Suppressor macrophage (primary cell): ENCODE results near the gene TAF11L14.
"Not testable (repeated sequence)": the region's sequence is repeated elsewhere in the genome, so short reads cannot be mapped to it uniquely, and the experiment has no call there.

Experiments
- DNase-seq, 4 experiments: peaks; one replicate each; pipeline ENCODE4 v3.0.0-alpha.2; 2020 to 2022
- total RNA-seq, 17 experiments: gene quantifications; one replicate each; lab custom pipeline; 2026; ENCODE audit warnings: mixed read lengths in 6 of 17, inconsistent platforms in 3 of 17; lab: John Stamatoyannopoulos, UW

TAF11L14 gene
- 0 to 0.55 (median 0) reads per million in 17 experiments for total RNA-seq

DNA sequence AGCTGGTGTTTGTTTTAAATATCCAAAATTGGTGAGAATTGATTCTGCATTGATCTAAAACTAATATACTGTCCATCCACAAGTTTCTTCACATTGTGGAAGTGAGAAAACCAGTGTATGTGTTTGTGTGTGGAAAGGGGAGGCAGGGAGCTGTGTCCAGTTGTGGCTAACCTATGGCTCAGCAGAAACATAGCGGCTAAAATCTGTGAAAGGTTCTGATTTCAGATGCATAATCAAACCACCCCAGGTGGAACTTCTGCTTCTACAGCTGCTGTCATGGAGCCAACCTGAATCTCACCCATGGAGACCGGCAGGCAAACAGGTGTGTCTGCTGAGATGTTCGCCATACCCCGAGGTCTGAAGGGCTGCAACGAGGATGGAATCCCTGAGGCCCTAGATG, at the start of gene TAF11L14:
TSS of gene TAF11L14 (plus strand) at position 301 of the 400 bp plus-strand sequence.
- no peak for DNase-seq

DNA sequence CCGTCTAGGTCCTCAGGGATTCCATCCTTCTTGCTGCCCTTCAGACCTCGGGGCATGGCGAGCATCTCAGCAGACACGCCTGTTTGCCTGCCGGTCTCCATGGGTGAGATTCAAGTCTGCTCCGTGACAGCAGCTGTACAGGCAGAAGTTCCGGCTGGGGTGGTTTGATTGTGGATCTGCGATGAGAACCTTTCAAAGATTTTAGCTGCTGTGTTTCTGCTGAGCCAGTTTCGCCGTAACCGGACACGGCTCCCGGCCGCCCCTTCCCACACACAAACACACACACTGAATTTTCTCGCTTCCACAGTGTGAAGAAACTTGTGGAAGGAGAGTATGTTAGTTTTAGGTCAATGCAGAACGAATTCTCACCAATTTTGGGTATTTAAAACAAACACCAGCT, 48.6 kb upstream of the TAF11L14 start, which contains the start of gene TAF11L7:
TSS of gene TAF11L7 (minus strand) at position 101 of the 400 bp plus-strand sequence.
- DNase-seq: not testable (repeated sequence)

DNA sequence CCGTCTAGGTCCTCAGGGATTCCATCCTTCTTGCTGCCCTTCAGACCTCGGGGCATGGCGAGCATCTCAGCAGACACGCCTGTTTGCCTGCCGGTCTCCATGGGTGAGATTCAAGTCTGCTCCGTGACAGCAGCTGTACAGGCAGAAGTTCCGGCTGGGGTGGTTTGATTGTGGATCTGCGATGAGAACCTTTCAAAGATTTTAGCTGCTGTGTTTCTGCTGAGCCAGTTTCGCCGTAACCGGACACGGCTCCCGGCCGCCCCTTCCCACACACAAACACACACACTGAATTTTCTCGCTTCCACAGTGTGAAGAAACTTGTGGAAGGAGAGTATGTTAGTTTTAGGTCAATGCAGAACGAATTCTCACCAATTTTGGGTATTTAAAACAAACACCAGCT, 43.4 kb upstream of the TAF11L14 start, which contains the start of gene TAF11L8:
TSS of gene TAF11L8 (minus strand) at position 101 of the 400 bp plus-strand sequence.
- DNase-seq: not testable (repeated sequence)

DNA sequence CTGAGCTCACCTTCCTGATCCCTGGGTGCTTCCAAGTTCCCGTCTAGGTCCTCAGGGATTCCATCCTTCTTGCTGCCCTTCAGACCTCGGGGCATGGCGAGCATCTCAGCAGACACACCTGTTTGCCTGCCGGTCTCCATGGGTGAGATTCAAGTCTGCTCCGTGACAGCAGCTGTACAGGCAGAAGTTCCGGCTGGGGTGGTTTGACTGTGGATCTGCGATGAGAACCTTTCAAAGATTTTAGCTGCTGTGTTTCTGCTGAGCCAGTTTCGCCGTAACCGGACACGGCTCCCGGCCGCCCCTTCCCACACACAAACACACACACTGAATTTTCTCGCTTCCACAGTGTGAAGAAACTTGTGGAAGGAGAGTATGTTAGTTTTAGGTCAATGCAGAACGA, 40.0 kb upstream of the TAF11L14 start, which contains the start of gene TAF11L9:
TSS of gene TAF11L9 (minus strand) at position 140 of the 400 bp plus-strand sequence.
- not testable (repeated sequence) for DNase-seq

DNA sequence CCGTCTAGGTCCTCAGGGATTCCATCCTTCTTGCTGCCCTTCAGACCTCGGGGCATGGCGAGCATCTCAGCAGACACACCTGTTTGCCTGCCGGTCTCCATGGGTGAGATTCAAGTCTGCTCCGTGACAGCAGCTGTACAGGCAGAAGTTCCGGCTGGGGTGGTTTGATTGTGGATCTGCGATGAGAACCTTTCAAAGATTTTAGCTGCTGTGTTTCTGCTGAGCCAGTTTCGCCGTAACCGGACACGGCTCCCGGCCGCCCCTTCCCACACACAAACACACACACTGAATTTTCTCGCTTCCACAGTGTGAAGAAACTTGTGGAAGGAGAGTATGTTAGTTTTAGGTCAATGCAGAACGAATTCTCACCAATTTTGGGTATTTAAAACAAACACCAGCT, 36.5 kb upstream of the TAF11L14 start, which contains the start of gene TAF11L10:
TSS of gene TAF11L10 (minus strand) at position 101 of the 400 bp plus-strand sequence.
- not testable (repeated sequence) for DNase-seq

DNA sequence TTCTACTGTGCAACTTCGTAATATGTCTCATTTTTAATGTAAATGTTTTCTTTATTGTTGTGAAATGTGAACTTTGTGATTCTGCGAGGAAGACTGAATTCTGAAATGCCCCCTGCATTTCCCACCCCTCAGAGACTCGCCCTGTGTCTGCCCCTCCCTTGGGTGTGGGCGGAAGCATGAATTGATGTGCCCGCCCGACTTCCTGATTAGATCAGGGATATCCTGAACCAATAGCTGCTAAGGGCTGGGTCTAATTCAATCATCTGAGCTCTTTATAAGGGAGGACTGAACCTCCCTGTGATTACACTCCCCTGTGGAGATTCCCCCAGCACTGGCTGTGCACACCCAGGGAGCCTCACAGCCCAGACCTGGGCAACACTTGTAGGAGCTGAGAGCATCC, 30.4 kb upstream of the TAF11L14 start, which contains the start of gene TAF11L11:
TSS of gene TAF11L11 (plus strand) at position 304 of the 400 bp plus-strand sequence.
- not testable (repeated sequence) for DNase-seq

DNA sequence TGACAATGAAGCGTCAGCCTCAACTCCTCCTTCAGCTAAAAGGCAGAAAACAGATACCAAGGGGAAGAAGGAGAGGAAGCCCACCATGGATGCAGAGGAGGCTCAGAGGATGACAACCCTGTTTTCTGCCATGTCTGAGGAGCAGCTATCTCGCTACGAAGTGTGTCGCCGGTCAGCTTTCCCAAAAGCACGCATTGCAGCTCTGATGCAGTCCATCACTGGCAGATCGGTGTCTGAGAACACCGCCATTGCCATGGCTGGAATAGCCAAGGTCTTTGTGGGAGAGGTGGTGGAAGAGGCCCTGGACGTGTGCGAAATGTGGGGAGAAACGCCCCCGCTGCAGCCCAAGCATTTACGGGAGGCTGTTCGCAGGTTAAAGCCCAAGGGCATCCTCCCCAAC, 29.3 kb upstream of the TAF11L14 start:
- DNase-seq: no peak

DNA sequence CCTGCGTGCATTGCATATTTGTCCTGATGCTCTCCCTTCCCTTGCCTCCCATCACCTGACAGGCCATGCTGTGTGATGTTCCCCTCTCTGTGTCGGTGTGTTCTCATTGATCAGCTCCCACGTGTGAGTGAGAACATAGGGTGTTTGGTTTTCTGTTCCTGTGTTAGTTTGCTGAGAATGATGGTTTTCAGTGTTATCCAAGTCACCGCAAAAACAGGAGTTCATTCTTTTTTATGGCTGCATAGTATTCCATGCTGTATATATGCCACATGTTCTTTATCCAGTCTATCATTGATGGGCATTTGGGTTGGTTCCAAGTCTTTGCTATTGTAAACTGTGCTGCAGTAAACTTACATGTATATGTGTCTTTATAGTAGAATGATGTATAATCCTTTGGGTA, 26.8 kb upstream of the TAF11L14 start:
- not testable (repeated sequence) for DNase-seq

DNA sequence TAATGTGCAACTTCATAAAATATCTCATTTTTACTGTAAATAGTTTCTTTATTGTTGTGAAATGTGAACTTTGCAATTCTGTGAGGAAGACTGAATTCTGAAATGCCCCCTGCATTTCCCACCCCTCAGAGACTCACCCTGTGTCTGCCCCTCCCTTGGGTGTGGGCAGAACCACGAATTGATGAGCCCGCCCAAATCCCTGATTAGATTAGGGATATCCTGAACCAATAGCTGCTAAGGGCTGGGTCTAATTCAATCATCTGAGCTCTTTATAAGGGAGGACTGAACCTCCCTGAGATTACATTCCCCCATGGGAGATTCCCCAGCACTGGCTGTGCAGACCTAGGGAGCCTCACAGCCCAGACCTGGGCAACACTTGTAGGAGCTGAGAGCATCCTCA, 24.2 kb upstream of the TAF11L14 start, which contains the start of gene TAF11L12:
TSS of gene TAF11L12 (plus strand) at position 301 of the 400 bp plus-strand sequence.
- not testable (repeated sequence) for DNase-seq

DNA sequence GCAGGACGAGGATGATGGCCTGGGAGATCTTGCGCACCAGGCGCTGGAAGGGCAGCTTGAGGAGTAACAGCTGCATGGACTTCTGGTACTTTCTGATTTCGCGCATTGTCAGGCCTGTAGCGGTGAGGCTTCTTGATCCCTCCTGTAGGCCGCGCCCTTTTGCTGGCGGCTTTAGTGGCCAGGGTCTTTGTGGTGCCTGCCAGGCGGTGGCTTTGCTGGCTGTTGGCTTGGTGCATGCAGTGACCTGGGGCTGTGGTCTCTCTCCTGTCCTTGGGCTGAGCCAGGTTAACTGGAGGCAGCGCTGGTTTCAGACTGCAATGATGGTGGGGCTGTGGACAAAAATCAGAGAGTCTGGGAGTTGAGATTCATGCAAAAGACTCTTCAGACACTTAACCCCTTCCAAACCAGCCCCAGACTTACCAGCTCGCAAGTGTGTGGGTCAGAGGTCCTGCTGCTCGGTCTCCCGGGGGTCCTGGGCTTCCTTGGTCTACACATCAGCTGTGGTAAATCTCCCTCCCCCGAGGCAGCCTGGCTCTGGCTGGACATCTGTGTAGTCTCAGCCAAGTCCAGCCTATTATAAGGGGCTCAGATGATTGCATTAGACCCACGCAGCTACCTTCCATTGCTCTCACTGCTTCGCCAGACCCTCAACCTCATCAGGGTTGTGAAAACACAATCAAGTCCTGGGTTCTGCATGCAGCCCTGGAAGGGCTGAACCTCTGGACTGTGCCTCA, 19.2 kb upstream of the TAF11L14 start:
- DNase-seq: no peak

DNA sequence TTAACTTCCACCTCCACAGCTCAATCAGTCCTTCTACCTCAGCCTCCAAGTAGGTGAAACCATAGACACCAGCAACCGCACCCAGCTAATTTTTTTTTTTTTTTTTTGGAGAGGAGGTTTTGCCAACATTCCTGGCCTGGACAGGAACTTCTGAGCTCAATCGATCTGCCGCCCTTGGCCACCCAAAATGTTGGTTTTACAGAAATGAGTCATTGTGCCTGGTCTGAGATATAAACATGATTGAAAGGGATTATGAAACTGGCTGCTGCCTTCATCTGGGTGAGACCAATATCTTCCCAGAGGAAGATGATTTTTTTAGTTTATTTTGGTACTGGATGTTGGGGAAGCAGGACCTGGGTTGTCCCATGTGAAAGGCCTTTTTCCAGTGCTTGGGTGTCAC, 14.9 kb upstream of the TAF11L14 start:
- no peak for DNase-seq

DNA sequence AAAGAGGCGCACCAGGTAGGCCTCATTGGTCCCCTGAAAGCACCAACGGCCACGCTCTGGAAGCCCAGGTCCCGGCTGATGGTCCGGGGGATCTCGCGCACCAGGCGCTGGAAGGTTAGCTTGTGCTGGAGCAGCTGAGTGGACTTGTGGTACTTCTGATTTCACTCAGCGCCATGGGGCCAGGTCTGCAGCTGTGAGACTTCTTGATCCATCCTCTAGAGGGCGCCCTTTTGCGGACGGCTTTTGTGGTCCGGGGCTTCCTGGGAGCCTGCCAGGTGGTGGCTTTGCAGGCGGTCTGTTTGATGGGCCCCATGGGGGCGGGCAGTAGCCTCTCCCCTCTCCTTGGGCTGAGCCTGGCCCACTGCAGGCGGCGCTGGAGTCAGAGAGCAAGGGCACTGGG, 13.6 kb upstream of the TAF11L14 start:
- DNase-seq: no peak

DNA sequence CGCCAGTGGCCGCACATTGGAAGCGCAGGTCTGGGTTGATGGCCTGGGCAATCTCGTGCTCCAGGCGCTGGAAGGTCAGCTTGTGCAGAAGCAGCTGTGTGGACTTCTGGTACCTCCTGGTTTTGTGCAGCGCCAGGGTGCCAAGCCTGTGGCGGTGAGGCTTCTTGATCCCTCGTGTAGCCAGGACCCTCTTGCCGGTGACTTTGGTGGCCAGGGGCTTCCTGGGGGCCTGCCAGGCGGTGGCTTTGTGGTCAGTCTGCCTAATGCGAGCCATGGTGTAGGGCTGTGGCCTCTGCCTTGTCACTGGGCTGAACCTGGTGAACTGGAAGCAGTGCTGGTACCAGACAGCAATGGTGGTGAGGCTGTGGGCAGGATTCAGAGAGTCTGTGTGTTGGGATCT, 8.6 kb upstream of the TAF11L14 start:
- no peak for DNase-seq

DNA sequence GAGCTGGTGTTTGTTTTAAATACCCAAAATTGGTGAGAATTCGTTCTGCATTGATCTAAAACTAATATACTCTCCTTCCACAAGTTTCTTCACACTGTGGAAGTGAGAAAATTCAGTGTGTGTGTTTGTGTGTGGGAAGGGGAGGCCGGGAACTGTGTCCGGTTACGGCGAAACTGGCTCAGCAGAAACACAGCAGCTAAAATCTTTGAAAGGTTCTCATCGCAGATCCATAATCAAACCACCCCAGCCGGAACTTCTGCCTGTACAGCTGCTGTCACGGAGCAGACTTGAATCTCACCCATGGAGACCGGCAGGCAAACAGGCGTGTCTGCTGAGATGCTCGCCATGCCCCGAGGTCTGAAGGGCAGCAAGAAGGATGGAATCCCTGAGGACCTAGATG, 2.5 kb upstream of the TAF11L14 start, which contains the start of gene TAF11L13:
TSS of gene TAF11L13 (plus strand) at position 301 of the 400 bp plus-strand sequence.
- DNase-seq: not testable (repeated sequence)

DNA sequence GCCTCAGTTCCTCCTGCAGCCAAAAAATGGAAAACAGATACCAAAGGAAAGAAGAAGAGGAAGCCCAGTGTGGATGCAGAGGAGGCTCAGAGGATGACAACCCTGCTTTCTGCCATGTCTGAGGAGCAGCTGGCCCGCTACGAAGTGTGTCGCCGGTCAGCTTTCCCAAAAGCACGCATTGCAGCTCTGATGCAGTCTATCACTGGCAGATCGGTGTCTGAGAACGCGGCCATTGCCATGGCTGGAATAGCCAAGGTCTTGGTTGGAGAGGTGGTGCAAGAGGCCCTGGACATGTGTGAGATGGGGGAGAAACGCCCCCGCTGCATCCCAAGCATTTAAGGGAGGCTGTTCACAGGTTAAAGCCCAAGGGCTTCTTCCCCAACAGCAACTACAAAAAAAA, 15.0 kb downstream of the TAF11L14 start:
- not testable (repeated sequence) for DNase-seq

DNA sequence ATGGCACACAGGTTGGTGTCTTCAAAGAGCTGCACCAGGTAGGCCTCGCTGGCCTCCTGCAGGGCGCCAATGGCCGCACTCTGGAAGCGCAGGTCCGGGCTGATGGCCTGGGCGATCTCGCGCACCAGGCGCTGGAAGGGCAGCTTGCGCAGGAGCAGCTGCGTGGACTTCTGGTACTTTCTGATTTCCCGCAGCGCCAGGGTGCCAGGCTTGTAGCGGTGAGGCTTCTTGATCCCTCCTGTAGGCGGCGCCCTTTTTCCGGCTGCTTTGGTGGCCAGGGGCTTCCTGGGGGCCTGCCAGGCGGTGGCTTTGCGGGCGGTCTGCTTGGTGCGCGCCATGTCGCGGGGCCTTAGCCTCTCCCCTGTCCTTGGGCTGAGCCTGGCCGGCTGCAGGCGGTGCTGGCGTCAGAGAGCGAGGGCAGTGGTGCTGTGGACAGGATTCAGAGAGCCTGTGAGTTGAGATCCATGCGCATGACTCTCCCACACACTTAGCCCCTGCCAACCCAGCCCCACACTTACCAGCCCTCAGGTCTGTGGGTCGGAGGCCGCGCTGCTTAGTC, 21.0 kb downstream of the TAF11L14 start:
- DNase-seq: not testable (repeated sequence)

DNA sequence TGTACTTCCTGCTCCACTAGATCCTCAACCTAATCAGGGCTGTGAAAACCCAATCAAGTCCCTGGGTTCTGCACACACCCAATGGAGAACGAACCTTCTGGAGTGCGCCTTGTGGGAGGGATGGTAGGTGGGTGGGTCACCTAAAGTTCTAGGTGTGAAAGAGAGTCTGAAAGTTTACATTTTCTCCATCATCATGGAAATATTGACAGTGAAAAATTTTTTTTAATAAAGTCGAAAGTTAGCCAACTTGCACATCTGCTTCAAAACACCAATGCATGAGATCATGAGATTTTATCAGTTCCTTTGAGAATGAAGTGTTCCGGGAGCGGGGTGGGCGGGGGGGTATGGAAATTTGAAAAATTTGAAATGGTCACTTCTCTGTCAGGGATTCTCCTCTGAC, 21.7 kb downstream of the TAF11L14 start:
- no peak for DNase-seq

DNA sequence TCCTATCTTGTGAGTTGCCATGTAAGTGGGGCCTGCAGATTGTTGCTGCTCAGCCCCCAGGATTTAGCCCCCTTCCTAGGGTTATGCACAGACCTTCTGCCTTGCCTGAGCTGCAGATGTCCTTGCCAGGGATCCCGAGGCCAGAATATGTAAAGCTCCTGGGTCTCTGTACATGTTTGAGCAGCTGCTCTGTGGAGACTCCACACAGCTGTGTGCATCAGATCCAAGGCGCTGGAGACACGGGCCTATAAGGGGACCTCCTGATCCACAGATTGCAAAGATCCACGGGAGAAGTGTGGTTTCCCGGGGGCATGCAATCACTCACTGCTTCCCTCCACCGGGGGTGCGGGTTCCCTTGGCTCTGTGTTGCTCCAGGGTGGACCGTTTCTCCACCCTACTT, 28.9 kb downstream of the TAF11L14 start:
- no peak for DNase-seq

DNA sequence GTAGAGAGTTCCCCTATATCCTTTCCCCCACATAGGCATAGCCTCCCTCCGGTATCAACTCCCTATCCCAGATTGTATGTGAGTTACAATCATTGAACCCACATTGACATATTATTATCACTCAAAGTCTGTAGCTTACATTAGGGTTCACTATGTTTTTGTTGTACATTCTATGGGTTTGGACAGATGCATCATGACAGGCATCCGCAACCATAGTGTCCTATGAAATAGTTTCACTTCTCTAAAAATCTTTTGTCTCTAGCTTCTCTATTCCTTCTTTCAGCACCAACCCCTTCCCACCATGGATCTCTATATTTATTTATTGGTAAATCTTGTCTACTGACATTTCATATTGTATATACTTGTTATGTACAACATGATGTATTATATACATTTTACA, 31.6 kb downstream of the TAF11L14 start:
- peak in 3 of 4 experiments; percentile 10 to 32 (median 16) for DNase-seq

DNA sequence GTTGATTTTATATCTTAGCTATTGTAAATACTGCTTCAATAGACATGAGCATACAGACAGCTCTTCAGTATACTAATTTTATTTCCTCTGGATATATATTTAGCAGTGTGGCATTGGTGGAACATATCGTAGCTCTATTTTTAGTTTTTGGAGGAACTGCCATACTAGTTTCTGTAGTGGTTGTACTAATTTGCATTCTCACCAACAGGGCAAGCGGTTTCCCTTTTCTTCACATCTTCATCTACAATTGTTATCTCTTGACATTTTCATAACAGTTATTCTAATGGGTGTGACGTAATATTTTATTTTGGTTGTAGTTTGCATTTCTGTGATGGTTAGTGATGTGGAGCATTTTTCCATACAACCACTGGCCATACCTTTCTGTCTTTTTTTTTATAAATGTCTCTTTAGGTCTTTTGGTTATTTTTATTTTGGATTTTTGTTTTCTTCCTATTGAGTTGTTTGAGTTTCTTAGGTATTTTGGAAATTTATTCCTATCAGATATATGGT, 32.5 kb downstream of the TAF11L14 start:
- DNase-seq: no peak

DNA sequence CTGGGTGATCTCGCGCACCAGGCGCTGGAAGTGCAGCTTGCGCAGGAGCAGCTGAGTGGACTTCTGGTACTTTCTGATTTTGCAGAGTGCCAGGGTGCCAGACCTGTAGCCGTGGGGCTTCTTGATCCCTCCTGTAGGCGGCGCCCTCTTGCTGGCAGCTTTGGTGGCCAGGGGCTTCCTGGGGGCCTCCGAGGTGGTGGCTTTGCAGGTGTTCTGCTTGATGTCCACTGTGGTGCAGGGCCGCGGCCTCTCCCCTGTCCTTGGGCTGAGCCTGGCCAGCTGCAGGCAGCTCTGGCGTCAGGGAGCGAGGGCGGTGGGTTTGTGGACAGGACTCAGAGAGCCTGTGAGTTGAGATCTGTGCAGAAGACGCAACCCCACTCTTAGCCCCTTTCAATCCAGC, 36.1 kb downstream of the TAF11L14 start:
- DNase-seq: no peak

DNA sequence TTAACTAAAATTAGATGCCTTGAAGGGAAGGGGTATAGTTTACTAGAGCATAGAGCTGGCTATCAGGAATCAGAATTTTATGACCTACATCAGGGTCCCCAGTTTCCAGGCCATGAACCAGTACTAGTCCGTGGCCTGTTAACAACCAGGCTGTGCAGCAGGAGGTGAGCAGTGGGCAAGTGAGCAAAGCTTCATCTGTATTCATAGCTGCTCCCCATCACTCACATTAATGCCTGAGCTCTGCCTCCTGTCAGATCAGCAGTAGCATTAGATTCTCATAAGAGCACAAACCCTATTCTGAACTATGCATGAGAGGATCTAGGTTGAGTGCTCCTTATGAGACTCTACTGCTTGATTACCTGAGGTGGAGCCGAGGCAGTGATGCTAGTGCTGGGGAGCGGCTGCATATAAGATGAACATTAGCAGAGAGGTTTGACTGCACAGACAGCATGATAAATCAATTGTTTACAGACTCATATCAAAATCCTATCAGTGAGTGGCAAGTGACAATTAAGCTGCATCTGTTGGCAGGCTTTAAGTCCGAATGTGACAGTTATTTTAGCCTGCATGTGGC, 44.6 kb downstream of the TAF11L14 start:
- no peak for DNase-seq
